HuH-7 (cell line): ENCODE measurements around the gene MAP7.

ENCODE experiments used
- DNase-seq: peaks from one replicate; pipeline ENCODE4 v3.0.0; 2011; ENCODE audit warnings: low spot score

Gene MAP7

DNA sequence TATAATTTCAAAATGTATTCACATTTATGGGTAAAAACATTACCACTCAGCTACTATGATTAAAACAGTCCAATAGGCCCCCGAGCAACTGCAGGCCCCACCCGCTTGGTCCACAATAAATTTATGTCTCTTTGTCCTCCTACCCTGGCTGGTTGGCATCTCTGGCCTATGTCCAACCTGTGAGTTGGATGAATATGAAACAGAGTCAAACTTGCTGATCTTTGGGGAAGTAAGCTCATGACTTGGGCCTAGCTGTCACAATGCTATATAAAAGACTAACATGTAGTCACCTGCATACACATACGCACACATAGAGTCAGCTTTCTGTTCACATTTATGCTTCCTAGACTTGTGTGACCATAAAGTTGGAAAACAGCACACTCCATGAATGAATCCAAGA, 20.5 kb downstream of the MAP7 start:
- DNase-seq, result no peak

DNA sequence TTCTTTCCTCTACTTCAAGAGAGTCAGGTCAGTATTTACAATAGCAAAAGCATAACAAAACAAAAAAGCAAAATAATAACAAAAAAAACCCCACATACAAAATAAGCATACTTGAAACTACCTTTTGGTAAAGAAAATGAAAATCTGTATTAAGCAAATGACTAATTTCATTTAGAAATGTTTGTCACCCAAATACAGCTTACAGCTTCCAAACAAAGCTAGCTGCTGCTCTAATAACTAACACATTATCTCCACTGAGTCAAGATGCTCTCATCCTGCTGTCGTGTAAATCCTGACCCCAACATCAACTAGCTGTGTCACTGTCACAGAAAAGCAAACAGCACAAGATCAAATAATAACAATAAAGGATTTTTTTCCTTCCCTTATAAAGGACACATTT, 21.7 kb downstream of the MAP7 start:
- no peak for DNase-seq

DNA sequence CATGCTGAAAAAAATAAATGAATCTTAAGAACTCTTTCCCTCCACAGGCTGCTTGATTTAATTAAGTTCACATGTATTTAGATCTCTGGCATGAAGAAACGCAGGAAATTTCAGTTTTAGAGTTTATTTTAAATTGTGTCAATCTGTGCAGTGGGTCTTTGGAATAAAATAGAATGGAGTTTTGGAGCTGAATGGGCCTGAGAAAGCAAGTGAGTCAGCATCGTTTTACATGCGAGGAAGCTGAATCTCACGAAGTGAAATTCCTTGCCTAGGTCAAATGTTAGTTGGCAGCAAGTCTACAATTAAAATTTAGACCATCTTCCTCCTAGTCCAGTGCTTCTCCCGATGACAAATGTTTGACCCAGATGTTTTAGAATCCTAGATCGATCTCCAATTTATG, 22.4 kb downstream of the MAP7 start:
- no peak for DNase-seq

DNA sequence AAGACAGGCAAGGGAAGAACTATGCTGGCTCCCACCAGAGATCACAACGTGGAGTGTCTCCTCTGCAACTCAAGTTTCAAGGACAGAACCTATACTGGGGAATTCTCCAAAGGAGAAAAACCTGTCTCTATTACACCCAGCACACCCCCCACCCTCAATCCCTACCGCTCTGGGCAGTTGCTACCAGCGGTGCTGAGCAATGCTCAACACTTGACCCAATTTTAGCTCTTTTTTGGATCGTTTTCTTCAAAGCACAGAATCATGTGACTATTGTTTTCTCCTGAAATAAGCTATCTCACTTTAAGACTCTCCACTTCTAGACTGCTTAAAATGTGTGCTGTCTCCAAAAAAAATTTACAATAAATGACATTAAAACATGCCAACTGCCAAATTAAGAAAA, 23.3 kb downstream of the MAP7 start:
- DNase-seq, result no peak

DNA sequence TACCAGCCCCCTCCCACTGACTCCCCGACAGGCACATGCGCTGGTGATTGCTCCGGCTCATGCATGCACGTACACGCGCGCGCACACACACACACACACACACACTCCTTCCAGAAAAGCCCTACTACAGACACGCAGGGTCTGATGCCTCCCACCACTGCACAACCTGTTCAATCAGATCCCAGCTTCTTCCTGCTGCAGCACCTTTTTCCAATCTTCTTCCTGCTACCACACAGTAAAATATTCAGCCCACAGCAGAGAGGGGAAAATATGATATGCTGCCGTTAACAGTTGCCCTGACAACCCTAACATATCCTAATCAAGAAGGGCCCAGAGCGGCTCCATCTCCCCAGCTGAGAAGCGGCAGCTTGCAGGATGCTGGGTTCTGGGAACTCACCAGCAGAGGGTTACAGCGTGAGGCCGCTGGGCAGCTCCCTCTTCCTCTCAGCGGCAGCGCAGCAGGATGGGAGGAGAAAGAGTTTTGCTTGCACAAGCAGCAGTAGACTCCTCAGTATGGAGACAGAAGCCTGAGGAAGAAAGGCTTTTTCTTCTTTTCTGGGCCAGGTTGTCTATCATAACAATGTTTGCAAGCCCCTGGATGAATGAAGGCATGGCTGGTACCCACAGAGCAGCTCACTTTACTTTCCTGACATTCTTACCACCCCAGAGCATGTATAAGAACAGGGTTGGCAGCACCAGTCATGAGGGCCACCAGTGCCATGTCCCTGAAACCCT, 23.9 kb downstream of the MAP7 start:
- DNase-seq, result peak; percentile 29

DNA sequence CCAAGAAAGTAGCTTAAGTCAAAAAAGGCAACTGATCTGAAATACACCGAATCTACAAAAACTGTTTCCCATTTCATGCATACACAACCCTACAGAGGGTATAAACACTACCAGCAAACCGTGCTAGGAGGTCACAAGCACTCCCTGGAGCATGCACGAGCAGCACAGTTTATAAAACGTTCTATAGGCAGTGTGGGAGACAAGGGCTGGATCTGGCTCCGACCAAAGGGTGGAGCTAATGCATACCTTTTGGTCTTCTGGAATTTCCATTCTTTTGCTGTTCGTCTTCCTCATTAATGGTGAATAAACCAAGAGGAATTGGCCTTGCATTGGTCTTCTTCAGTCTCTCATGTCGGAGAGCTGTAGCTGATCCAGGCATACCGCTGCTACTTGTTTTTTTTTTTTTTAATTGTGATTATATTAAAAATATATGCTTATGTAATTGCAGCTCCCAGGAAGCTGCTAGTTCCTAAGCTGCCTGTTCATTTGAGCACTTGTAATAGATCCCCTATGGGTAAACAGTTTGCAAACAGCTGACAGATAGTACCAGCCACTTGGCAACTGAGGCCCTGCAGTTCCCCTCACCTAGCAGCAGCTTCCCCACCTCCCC, 24.5 kb downstream of the MAP7 start:
- no peak for DNase-seq

DNA sequence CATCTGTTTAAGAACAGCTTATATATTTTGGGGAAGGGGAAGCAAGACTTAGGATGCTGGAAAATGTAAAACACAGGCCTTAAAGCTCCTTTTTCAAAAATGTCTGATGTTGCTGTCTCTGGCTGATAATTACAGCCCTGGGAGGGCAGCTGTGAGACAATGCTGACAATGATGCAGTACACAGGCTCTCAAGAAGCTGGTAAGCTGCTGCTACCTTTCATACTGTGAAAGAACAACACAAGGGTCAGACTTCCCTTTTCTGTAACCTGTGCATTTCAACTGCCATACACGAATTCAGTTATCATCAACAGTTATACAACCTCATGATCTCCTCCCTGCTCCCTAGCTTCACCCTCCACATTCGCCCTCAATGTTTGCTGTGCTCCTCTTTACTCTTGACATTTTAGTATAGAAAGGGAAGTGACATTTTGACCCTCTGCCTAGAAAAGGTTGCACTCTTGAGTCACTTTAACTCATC, 25.2 kb downstream of the MAP7 start:
- no peak for DNase-seq

DNA sequence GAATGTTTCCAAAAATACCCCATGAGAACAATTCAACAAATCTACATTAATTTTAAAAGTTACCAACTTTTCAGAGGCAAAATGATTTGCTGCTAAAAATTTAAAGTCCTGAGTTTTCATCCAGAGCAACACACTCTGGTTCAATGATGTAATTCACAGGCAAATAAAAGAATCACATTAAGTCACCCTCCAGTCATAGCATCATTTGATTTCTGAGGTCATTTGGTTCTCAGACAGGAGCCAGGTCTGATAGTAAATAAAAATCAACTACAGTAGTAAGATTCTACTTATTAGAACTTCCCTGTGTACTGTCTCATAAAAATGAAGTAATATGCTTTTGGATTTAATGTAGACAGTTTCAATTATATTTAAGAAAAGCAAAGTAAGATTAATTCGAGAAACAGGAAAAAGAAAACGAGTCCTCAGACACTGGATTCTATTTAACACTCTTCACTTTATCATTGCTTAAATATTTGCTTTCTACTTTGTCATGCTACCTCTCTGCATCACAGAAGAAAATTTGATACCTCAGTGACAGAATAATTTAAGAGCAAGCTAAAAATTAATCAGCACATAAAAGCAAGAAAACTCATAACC, 25.8 kb downstream of the MAP7 start:
- no peak for DNase-seq

DNA sequence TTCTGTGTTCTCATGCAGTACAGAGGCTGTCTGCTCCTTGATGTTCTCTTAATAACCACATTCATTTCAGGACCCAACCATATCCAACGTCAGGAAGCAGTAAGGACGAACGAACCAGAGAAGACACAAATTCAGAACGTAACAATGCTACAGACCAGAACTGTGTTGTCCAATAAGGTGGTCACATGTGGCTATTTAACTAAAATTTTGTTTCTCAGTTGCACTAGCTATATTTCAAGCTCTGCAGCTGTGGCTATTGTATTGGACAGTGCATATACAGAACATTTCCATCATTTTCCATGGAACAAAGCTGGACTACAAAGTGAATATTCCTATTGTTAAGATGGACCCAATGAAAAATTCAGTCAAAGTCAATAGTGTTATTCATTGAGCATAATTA, 27.0 kb downstream of the MAP7 start:
- DNase-seq, result no peak

DNA sequence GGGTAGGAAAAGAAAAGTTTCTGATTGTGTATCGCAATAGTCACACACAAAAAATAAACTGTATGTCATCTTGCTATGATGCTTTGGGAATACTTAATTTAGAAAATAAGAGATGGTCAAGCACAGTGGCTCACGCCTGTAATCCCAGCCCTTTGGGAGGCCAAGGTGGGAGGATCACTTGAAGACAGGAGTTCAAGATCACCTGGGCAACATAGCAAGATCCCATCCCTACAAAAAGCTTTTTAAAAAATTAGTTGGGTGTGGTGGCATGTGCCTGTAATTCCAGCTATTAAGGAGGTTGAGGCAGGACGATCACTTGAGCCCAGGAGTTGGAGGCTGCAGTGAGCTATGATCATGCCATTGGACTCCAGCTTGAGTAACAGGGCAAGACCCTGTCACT, 27.6 kb downstream of the MAP7 start:
- no peak for DNase-seq

DNA sequence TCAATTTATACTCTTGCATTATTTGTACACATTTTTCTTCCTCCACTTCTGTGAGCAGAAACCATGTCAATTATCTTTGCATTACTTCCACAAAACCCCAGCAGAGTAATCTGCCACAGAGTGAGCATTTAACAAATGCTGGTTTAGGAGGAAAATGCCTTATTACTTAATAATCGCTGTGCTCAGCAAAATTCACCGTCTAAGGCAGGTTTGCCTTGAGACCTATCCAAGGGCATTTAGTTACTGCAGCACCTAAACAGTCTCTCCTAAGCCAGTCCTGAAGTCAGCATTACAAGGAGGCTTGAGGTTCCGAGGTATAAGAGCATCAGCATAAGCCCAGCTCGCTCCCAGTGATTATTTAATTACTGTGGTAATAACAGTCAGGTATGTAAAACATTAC, 28.3 kb downstream of the MAP7 start:
- no peak for DNase-seq

DNA sequence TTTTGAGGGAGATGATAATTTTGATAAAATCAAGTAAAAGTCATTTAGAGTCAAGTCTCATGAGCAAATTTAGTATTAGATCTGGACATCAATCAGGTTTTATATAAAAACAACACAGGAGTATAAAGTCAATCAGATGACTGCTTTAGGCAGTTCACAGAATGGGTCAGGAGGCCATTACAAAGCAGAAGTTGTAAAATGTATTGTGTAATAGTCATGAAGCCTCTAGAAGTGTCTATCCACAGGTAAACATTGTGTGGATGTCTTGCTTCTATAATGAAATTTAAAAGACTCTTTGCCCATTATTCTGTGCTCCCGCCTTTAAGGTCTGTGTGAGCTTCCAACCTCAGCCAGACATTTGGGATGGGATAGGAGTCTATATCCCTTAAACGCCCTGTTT, 28.8 kb downstream of the MAP7 start:
- no peak for DNase-seq

DNA sequence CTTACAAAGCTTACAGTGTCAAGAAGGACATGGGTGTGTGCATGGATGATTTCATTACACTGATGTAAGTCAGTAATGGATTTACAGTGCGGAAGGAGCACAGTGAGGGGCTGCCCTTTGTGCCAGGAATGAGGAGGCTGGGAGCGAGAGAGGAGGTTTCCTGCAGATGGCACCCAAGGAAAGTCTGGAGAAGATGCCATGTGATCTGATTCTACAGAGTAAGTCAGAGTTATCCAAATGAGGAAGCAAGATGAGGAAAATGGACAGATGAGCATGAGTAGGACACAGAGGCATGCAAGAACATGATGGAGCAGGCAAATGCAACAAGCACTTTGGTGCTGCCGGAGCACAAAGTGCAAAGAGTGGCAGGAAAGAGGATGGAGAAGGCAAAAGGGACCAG, 29.7 kb downstream of the MAP7 start:
- DNase-seq, result no peak

DNA sequence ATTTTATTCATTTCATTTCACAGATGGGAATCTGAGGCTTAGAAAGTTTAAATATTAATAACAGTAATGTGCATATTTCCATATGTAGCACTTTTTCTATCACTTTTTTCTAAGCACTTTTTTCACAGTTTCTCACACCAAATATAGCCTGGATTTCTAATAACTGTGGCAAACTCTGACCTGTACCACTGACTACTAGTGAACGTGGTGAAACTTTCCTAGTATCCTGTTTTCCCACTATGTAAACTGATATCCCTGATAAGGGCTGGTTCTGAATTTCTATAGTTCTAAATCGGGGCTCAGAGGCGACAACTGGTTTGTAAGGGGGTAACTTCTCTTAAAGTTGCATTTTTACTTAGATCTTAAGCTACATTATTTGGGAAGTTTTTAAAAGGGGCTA, 32.6 kb downstream of the MAP7 start:
- no peak for DNase-seq

DNA sequence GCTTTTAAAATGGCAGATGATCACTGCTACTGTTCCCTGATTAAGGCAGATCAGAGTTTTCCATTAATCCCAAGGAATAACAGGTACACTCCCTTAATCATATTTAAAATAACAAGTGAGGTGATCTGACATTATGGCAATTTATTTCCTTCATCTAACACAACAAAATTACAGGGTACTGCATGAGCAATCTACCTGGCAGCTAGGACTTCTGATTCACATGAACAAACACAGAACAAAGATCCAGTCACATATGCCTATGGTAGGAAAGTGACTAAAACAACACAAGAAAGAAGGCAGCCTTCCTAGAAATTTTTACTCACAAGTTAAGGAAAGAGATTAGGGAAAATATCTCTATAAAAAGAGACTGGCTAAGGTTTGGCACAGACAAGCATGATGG, 33.2 kb downstream of the MAP7 start:
- no peak for DNase-seq

DNA sequence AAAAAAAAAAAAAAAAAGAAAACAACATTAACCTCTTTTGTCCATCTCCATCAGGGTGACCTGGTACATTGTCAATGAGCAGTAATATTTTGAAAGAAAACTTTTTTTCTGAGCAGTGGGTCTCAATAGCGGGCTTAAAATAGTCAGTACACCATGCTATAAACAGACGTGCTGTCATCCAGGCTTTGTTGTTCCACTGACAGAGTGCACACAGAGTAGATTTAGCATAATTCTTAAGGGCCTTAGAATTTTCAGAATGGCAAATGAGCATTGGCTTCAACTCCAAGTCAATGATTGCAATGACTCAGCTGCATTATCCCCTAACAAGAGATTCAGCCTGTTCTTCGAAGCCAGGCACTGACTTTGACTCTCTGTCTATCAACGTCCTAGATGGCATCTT, 35.6 kb downstream of the MAP7 start:
- no peak for DNase-seq

DNA sequence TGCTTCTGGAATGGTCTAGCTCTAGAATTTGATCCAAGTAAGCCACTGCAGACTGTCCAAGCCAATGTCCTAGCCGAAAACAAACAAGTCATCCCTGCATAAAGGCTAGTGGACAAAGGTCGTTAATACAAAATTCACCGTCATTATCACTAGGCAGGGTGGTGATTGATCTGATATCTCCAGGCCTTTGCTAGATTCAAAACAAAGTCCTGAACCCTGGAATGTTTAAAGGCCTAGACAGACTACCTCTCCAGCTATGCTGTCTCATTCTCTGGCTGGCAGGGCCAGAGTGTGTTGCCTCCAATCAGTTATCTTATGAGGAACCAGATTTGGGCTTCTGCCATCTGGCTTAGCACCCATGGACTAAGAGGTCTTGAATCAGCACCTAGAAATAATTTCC, 38.3 kb downstream of the MAP7 start:
- DNase-seq, result no peak

DNA sequence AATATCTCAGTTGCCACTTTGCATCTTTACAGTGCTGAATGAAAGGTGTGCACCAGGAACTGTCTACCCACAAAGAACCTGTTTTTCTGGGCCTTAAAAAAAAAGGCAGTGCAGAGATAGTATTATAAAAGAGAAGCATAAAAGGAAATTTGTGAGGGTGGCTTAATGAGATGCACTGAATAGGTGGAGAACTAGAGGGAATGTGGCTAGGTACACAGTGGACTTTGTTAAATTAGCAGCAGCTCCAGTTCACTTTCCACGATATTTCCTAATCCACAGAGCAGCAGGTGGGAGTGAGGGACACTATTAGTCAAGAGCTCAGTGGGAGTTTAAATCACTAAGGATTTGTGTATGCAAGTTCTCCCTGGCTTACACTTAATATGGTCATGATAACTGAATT, 38.8 kb downstream of the MAP7 start:
- DNase-seq, result no peak

DNA sequence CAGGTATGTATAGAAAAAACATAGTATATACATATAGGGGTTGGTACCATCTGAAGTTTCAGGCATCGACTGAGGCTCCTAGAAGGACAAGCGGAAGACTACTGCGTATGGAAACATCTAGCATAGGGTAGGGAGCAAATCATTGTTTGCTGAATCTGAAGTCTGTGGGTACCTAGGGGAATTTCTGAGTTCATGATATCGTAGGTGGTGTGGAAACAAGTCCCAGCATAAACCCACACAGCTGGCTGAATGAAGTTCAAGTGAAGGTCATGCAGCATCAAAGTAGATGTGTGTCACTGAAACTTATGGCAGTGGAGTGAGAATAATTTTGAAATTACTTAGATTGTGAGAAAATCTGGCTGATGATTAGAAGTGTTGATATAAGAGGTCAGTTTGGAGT, 39.4 kb downstream of the MAP7 start:
- DNase-seq, result no peak

DNA sequence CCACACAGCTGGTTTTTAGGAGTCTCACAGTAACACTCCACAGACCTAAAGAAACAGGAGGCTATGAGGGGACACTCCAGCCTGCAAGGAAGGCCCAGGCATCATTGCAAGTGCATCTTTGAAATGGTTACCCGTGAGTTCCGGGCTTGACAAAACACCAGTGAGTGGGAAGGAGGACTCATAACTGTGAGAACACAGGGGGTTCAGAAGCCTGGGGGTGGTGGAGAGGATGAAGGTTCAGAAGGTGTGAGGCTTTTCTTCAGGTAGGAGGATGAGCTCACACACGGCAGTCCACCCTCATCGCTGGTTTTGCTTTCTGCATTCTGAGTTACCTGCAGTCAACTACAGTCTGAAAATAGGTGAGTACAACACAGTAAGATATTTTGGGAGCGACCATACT, 39.9 kb downstream of the MAP7 start:
- no peak for DNase-seq

DNA sequence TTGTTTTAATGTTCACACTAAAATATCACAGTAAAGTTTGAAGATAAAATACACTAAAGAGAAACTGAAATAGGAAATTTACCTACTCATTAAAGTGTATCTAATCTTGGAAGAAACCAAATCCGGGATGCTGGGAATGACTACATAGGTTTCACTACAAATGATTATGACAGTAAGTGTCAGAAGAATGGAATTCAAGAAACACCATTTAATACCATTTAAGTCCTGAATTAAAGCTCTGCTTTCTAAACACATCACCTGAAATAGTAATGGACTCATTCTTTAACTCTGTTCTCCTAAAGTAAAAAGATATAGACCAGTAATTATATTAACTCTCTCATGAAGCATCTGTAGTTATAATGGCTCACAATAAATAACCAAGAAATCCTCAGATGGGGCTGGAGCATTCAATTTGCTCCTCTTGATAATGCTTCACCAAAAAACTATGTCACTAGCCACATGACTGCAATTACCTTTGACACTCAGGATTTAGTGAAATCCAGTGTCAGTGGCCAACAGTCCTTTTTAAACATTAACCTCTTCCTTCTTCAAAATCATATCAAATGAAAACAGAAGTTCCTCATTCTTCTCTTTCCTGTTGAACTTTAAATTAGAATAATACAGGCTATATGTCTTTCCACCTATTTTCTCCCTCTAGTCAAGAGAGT, 41.4 kb downstream of the MAP7 start:
- no peak for DNase-seq

DNA sequence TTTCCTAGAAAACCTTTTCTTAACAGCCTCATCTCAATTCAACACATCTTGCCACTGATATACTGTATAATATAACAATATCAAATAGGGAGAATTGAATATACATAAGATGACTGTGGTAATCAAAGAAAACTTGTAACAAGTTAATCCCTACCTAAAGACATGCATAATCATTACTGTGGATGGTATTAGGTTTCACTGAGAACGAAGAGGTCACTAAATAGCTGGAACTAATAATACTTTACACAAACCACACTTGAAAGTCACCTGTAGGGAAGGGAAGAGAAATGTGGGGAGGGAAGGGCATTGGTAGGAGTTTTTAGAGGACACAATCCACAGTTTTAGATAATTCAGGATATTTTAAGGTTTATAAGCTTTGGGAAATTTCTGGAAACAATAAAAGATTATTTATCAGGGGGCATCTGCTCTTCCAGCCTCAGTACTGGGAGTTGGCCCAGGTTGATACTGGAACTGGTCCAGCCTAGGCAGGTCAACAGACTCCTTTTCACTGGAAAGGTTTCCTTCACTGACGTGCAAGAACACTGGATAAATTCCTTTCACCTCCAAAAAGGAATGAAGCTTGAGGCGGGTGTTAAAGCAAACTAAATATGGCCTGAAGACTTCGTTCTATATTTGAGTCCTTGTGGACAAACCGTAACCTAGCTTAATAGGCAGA, 44.0 kb downstream of the MAP7 start:
- no peak for DNase-seq
